NCI-H187 (cell line): ENCODE data around the gene CYP26B1.

ENCODE experiments used
- DNase-seq, 2 experiments: peaks; one replicate each; lab custom pipeline; 2025; lab: John Stamatoyannopoulos, UW

Gene CYP26B1

GRCh38 chr2:72129681-72130340 lies 17.9 kb downstream of the CYP26B1 start:
- DNase-seq = no peak

- DNase-seq = no peak
Observed at GRCh38 chr2:72128843-72129227, 18.8 kb downstream of the CYP26B1 start.

DNA sequence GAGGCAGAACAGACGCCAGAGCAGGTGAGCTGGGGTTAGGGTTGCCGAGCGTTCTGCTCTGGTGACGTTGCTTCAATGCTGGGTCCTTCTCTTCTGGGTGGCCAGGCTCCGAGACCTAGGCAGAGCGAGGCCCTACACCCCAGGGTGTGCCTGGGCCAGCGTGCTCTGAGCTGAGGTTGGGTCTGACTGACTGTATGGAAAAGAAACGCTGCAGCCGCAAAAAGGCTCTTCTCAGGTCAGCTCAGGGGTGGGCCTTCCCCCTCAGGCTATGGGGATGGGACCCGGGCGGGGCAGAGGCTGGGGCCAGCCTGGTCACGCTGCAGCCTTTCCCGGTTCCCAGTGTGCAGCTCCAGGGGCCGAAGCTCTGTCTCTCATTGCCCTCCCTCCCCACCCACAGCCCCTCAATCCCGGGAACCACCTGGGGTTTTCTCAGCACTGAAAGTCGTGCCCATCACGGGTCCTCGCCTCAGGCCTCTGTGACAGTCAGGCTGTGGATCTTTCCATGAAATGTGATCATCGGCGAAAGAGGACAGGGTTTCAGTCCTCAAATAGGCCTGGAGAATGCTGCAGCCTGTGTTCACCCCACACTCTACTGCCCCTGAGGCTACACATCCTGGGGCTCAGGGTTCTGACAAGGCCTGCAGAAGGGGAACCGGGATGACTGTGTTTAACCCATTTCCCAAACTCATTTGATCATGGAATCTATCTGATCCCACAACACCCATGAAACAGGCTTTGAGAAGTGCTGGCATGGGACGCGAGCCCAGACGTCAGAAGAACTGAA lies 19.4 kb downstream of the CYP26B1 start:
- DNase-seq = no peak

- no peak for DNase-seq
Observed at GRCh38 chr2:72127401-72128058, 20.1 kb downstream of the CYP26B1 start.

GRCh38 chr2:72126186-72127100 lies 21.2 kb downstream of the CYP26B1 start:
- DNase-seq = no peak

- no peak for DNase-seq
Observed at GRCh38 chr2:72124376-72124775, 23.3 kb downstream of the CYP26B1 start.

- DNase-seq = no peak
Observed at GRCh38 chr2:72121153-72121552, 26.5 kb downstream of the CYP26B1 start.

DNA sequence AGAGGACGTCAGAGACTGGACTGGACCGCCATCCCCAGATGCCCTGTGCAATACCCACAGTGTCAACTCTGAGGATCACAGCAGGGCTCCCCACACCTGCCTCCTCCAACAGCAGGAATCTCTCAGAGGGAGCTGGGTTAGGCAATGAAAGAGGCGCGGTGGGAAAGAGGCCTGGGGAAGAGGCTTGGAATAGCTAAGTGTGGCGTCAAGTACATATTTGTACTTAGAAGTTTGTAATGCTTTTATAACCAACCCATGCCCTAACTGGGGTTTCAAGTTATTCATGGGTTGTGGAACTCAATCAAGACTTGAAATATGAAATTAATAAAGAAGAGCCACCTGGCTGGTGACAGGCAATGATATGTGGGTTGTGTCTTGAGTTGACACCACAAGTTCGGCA lies 28.7 kb downstream of the CYP26B1 start:
- DNase-seq = no peak

DNA sequence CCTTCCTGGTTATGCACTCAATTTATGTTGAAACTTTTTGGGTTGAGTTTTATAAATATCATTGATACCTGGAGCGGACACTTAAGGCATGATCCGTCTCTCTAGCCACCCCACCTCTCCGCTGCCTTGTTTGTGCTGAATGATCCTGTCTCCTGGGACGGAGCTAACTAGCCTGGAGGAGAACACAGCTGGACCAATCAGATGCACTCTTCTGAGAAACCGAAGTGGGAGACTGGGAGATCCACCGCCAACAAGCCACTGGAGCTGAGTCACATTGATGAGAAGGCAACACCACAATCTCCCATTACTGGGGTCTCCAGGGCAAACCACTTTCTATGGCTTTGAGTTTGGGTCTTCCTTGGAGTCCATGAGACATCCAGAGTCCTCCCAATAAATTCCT lies 29.3 kb downstream of the CYP26B1 start:
- DNase-seq = no peak

- no peak for DNase-seq
Observed at GRCh38 chr2:72117718-72118117, 29.9 kb downstream of the CYP26B1 start.

- no peak for DNase-seq
Observed at GRCh38 chr2:72117029-72117428, 30.6 kb downstream of the CYP26B1 start.

DNA sequence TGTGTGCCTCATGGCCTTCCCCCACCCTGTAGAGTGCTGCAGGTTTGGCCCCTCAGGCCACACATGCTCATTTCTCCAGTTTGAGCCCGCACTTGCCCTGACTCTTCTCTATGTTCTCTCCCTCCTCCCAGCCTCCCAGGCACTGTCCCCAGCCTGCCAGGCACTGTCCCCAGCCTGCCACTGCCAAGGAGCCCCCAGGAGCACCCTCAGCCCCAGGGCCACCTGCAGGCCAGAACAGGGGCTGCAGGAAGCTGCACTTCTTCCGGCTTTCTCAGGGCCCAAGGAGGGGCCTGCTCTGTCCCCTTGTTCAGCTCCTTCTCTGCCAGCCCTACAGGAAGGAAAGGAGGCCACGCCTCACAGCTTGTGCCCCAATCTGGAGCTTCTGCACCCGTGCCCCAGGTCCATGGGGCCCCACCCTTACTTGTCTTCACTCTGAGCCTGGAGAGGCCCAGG lies 31.6 kb downstream of the CYP26B1 start:
- DNase-seq = no peak

- DNase-seq = no peak
Observed at GRCh38 chr2:72115110-72116080, 32.3 kb downstream of the CYP26B1 start.

DNA sequence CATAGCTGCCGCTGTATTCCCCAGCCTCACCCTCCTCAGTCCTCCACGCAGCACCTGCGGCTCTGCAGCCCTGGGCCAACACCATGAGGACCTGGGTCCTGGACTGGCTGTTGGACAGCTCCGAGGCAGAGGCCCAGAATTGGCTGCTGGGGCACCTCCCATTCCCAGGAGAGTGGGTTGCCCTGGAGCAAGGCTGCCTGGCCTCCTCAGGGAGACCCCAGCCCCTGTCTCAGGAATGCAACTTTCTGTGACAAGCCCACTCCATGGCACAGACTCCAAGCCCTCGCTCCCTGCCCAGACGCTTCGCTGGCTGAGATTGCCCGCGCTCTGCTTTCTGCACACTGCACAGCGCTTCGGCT lies 33.0 kb downstream of the CYP26B1 start:
- DNase-seq = no peak

- no peak for DNase-seq
Observed at GRCh38 chr2:72113847-72114692, 33.6 kb downstream of the CYP26B1 start.

GRCh38 chr2:72112981-72113846 lies 34.4 kb downstream of the CYP26B1 start:
- DNase-seq = no peak

GRCh38 chr2:72112401-72112800 lies 35.3 kb downstream of the CYP26B1 start:
- no peak for DNase-seq

GRCh38 chr2:72111061-72111460 lies 36.6 kb downstream of the CYP26B1 start:
- DNase-seq = no peak

DNA sequence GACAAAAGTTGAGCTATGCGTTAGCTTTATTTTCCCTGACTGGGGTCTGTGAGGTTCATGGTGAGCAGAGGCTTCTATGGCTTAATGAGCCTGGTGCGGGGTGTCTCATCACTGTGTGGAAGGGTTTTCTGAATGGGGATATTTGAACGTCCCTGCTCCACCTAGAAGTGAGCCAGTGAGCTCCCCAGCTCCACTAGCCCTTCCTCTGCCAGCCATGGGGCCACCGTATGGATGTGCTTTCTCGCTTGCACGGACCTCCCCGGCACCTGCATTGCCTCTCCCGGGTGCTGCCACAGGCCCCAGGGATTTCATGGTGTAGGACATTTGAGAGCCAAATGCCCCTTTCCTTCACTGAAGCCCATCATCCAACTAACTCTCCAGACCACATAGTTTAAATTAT lies 37.8 kb downstream of the CYP26B1 start:
- DNase-seq = no peak
